SH-SY5Y (cell line): ENCODE measurements around the gene RSPH4A.

ENCODE experiments used
- GATA2 ChIP-seq: IDR thresholded peaks from 2 replicates; pipeline ENCODE4 v1.6.1; 2011; ENCODE audit warnings: mild to moderate bottlenecking, low read depth, low read length
- GATA3 ChIP-seq: IDR thresholded peaks from 2 replicates; pipeline ENCODE4 v1.6.1; 2011; ENCODE audit warnings: low read depth, mild to moderate bottlenecking, low read length, moderate library complexity

Gene RSPH4A

GRCh38 chr6:116615937-116616736, at the start of gene RSPH4A:
Gene RSPH4A, plus strand, starts transcription at chr6:116616479. Its CDS starts 145 bp downstream, at chr6:116616624.
- peak; percentile 30; the same call in 1 of the 2 replicates for TF ChIP-seq GATA2
- no peak for TF ChIP-seq GATA3

- TF ChIP-seq GATA2 = no peak
- TF ChIP-seq GATA3 = no peak
Measured at GRCh38 chr6:116568111-116568510, 48.2 kb upstream of the RSPH4A start.

GRCh38 chr6:116568821-116569755, 47.2 kb upstream of the RSPH4A start:
- TF ChIP-seq GATA3 (no peak), GATA2 (no peak)

GRCh38 chr6:116570856-116571682, 45.2 kb upstream of the RSPH4A start, which contains the start of gene RWDD1:
Gene RWDD1, plus strand, starts transcription at chr6:116571504. Its CDS starts 79 bp downstream, at chr6:116571583.
- no peak for TF ChIP-seq GATA2
- no peak for TF ChIP-seq GATA3

GRCh38 chr6:116571683-116572000, 44.6 kb upstream of the RSPH4A start:
- no peak for TF ChIP-seq GATA2
- TF ChIP-seq GATA3 = no peak

- no peak for TF ChIP-seq GATA3
- no peak for TF ChIP-seq GATA2
Measured at GRCh38 chr6:116572162-116572561, 44.1 kb upstream of the RSPH4A start.

GRCh38 chr6:116575227-116575626, 41.1 kb upstream of the RSPH4A start:
- TF ChIP-seq GATA2 = no peak
- no peak for TF ChIP-seq GATA3

GRCh38 chr6:116577486-116577885, 38.8 kb upstream of the RSPH4A start:
- no peak for TF ChIP-seq GATA3
- TF ChIP-seq GATA2 = no peak

- TF ChIP-seq GATA3 = no peak
- no peak for TF ChIP-seq GATA2
Measured at GRCh38 chr6:116578335-116578734, 37.9 kb upstream of the RSPH4A start.

- TF ChIP-seq GATA3 = no peak
- TF ChIP-seq GATA2 = no peak
Measured at GRCh38 chr6:116579143-116579542, 37.1 kb upstream of the RSPH4A start.

GRCh38 chr6:116580198-116580597, 36.1 kb upstream of the RSPH4A start:
- TF ChIP-seq GATA3 = no peak
- no peak for TF ChIP-seq GATA2

GRCh38 chr6:116586276-116586675, 30.0 kb upstream of the RSPH4A start:
- TF ChIP-seq GATA2 (no peak), GATA3 (no peak)

GRCh38 chr6:116586738-116587137, 29.5 kb upstream of the RSPH4A start:
- no peak for TF ChIP-seq GATA3
- no peak for TF ChIP-seq GATA2

- TF ChIP-seq GATA3 (no peak), GATA2 (no peak)
Measured at GRCh38 chr6:116595247-116595646, 21.0 kb upstream of the RSPH4A start.

GRCh38 chr6:116596815-116597214, 19.5 kb upstream of the RSPH4A start:
- TF ChIP-seq GATA3 (no peak), GATA2 (no peak)

GRCh38 chr6:116605935-116606334, 10.3 kb upstream of the RSPH4A start:
- TF ChIP-seq GATA3 (no peak), GATA2 (no peak)
